DMS79 (cell line): Measurements from ENCODE around the gene IGFALS.
A peak's percentile ranks its signal among the peaks of the same experiment; 100 is the strongest.

Experiments used
- DNase-seq: peaks from one replicate; lab custom pipeline; 2025; lab: John Stamatoyannopoulos, UW

Gene IGFALS

GRCh38 chr16:1776991-1777374 lies 16.5 kb downstream of the IGFALS start:
- DNase-seq: no peak

- DNase-seq: no peak
These were observed 16.9 kb downstream of the IGFALS start for GRCh38 chr16:1776672-1776955.

- DNase-seq: no peak
These were observed 17.4 kb downstream of the IGFALS start for GRCh38 chr16:1775846-1776671.

GRCh38 chr16:1775006-1775845 lies 18.3 kb downstream of the IGFALS start:
- no peak for DNase-seq

- DNase-seq: no peak
These were observed 19.1 kb downstream of the IGFALS start for GRCh38 chr16:1774448-1774780.

- DNase-seq: no peak
These were observed 19.6 kb downstream of the IGFALS start for GRCh38 chr16:1773703-1774447.

GRCh38 chr16:1772908-1773702 lies 20.4 kb downstream of the IGFALS start, which contains the start of gene MRPS34:
MRPS34 (minus strand) TSS chr16:1773134; CDS start chr16:1773119, 15 bp downstream.
- peak; percentile 49 for DNase-seq

- DNase-seq: no peak
These were observed 21.1 kb downstream of the IGFALS start, which contains the start of gene EME2 for GRCh38 chr16:1772362-1772907. EME2 (plus strand) TSS chr16:1772810; CDS start chr16:1773228, 418 bp downstream.

GRCh38 chr16:1771864-1772361 lies 21.6 kb downstream of the IGFALS start:
- DNase-seq: no peak

- DNase-seq: peak; percentile 17
These were observed 22.2 kb downstream of the IGFALS start, which contains the start of gene NME3 for GRCh38 chr16:1771188-1771863. NME3 (minus strand) TSS chr16:1771543; CDS start chr16:1771534, 9 bp downstream.

- DNase-seq: peak; percentile 70
These were observed 22.9 kb downstream of the IGFALS start for GRCh38 chr16:1770328-1771187.

- no peak for DNase-seq
These were observed 23.9 kb downstream of the IGFALS start for GRCh38 chr16:1769402-1770300.

- DNase-seq: no peak
These were observed 24.6 kb downstream of the IGFALS start for GRCh38 chr16:1768767-1769401.

GRCh38 chr16:1768061-1768766 lies 25.3 kb downstream of the IGFALS start:
- no peak for DNase-seq

GRCh38 chr16:1767116-1767994 lies 26.1 kb downstream of the IGFALS start:
- no peak for DNase-seq

- no peak for DNase-seq
These were observed 26.8 kb downstream of the IGFALS start for GRCh38 chr16:1766701-1767100.
